CD4-positive, alpha-beta T cell (primary cell): ENCODE measurements around the gene ATP6V0E2. TPM values are rescaled to one million over a fixed set of nuclear protein-coding genes. Genes with fewer than 3 reads are reported as not detected.

Experiments used
- ATAC-seq: fragments of 200-7000 bp; cut with Tn5 transposase; one replicate; pipeline ENCODE4 v1.10.0; 2022; ENCODE audit warnings: mild to moderate bottlenecking; ENCODE audit not compliant: poor library complexity
- CTCF ChIA-PET: fragments of 350-600 bp; sonication (Branson Sonifier 250); formaldehyde crosslinking; loops from one replicate; lab custom pipeline; 2021; ENCODE audit warnings: antibody characterized with exemption, inconsistent platforms; lab: Charles Lee
- POLR2A ChIA-PET: fragments of 350-600 bp; sonication (Branson Sonifier 250); formaldehyde crosslinking; loops from one replicate; lab custom pipeline; 2021; ENCODE audit warnings: antibody characterized with exemption, inconsistent platforms; lab: Charles Lee
- DNase-seq, 14 experiments: peaks; one replicate each; pipeline ENCODE4 v3.0.0-alpha.2; 2013 to 2020; ENCODE audit warnings: mixed read lengths in 2 of 14
- H3K27ac ChIP-seq, 2 donors: one replicate each; pipeline versions ENCODE4 v1.5.1 to v1.7.0; 2013; ENCODE audit warnings: low read length in 2 of 2, low read depth in 1 of 2, mild to moderate bottlenecking in 1 of 2
- H3K27me3 ChIP-seq, 2 experiments: 1 replicate in 1 of 2; 2 replicates in 1 of 2; pipeline versions ENCODE4 v1.6.1 to v1.7.0; 2013; ENCODE audit warnings: low read length in 2 of 2, control low read depth in 1 of 2, mild to moderate bottlenecking in 1 of 2, moderate library complexity in 1 of 2; ENCODE audit not compliant: insufficient read depth in 2 of 2, control insufficient read depth in 1 of 2
- H3K36me3 ChIP-seq: one replicate; pipeline ENCODE4 v1.6.1; 2013; ENCODE audit warnings: low read length, control low read depth; ENCODE audit not compliant: insufficient read depth
- H3K4me1 ChIP-seq: one replicate; pipeline ENCODE4 v1.6.1; 2013; ENCODE audit warnings: low read length, control low read depth; ENCODE audit not compliant: insufficient read depth
- H3K4me3 ChIP-seq: one replicate; pipeline ENCODE4 v1.5.1; 2013; ENCODE audit warnings: mild to moderate bottlenecking, low read length, moderate library complexity
- H3K9me3 ChIP-seq, 2 experiments: 1 replicate in 1 of 2; 2 replicates in 1 of 2; pipeline versions ENCODE4 v1.6.1 to v1.7.0; 2013; ENCODE audit warnings: low read length in 2 of 2, mild to moderate bottlenecking in 2 of 2, control low read depth in 1 of 2, moderate library complexity in 1 of 2; ENCODE audit not compliant: control insufficient read depth in 1 of 2, insufficient read depth in 1 of 2
- H3K27ac Mint-ChIP-seq: one replicate; pipeline ENCODE4 v1.8.0; 2020; ENCODE audit warnings: mixed read lengths
- H3K27me3 Mint-ChIP-seq: one replicate; pipeline ENCODE4 v1.8.0; 2021; ENCODE audit warnings: mixed read lengths
- H3K36me3 Mint-ChIP-seq: one replicate; pipeline ENCODE4 v1.8.0; 2021; ENCODE audit warnings: low read depth, mixed read lengths
- H3K4me1 Mint-ChIP-seq: one replicate; pipeline ENCODE4 v1.8.0; 2021; ENCODE audit warnings: low read depth, mixed read lengths
- H3K4me3 Mint-ChIP-seq: one replicate; pipeline ENCODE4 v1.8.0; 2020; ENCODE audit warnings: mild to moderate bottlenecking, mixed read lengths
- H3K9me3 Mint-ChIP-seq: one replicate; pipeline ENCODE4 v1.8.0; 2020; ENCODE audit warnings: mixed read lengths
- CTCF ChIP-seq: fragments of 200-600 bp; IDR thresholded peaks from one replicate; pipeline ENCODE4 v1.8.0; 2022; ENCODE audit warnings: antibody characterized with exemption, mild to moderate bottlenecking
- intact Hi-C, 2 experiments: fragments of 100-400 bp; cut with DNase I in 1 of 2; cut with micrococcal nuclease in 1 of 2; formaldehyde crosslinking; loops; one replicate each; pipeline versions ENCODE4 v1.15.1 to v1.9.0; 2023 to 2025; cut with DNase I, micrococcal nuclease
- total RNA-seq, 174 experiments: library from RNA in 2 of 174; stranded (reverse) in 2 of 174; gene quantifications; one replicate each; pipeline ENCODE4 v1.2.3 and lab custom pipeline; 2021 to 2026

ATP6V0E2 gene
- total RNA-seq, 2 experiments from 2014 or later: 23.2 to 24.9 TPM

GRCh38 chr7:149869867-149870266 is 3.9 kb upstream of the ATP6V0E2 start:
- H3K9me3 Mint-ChIP-seq: no peaks in the 10 kb centered on the region
- peak overlapping the region; percentile 23 for H3K4me3 ChIP-seq
- POLR2A ChIA-PET: interaction anchor here (0.8 to 7.2 kb wide), 7 partner anchors 8 to 31 kb away, joined by 3 to 83 read pairs (median 9); partner anchors contain the start of gene ZNF862

DNA sequence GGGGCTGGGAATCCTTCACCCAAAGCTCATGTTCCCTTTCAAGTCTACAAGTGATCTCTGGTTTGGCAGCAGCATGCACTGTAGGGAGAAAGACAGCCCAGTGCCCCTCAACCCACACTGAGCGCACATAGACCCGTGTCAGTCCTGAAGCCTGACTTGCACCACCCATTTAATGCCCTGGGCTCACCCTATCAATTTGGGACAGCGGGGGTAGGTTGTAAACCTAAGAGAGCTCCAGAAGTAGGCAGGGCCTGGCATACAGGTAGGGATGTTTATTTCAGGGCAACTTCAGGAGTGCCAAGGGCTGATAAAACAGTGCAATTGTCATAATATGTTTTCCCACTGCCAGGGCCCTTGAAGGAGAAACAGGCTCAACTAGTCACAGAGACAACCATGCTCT is 3.5 kb upstream of the ATP6V0E2 start:
- H3K4me1 ChIP-seq: peaks cover 93% of the 10 kb centered on the region
- H3K9me3 Mint-ChIP-seq: no peaks in the 10 kb centered on the region
- intact Hi-C loops: loop anchor here (1.0 to 5.0 kb wide), 4 partner anchors 13 to 153 kb away; partner anchors contain the start of genes ZNF467 (in 1 of the 2) and ZNF862 (in 1 of the 2)
- peak overlapping the region; percentile 92 for H3K4me3 Mint-ChIP-seq
- H3K27ac Mint-ChIP-seq: peak overlapping the region; percentile 92
- DNase-seq (no peak), ATAC-seq (peak; percentile 1)
- H3K36me3 Mint-ChIP-seq: peaks cover 4% of the 10 kb centered on the region
- ChIA-PET POLR2A (interaction anchor here (0.8 to 7.2 kb wide), 8 partner anchors 8 to 31 kb away, joined by 3 to 83 read pairs (median 10); partner anchors contain the start of gene ZNF862), CTCF (interaction anchor here (1.2 to 2.4 kb wide), 3 partner anchors 13 to 245 kb away, joined by 4 to 7 read pairs (median 5); partner anchors contain the start of gene ZNF862)
- H3K27me3 Mint-ChIP-seq: no peaks in the 10 kb centered on the region
- TF ChIP-seq CTCF: no peak
- peak overlapping the region; percentile 73 to 92 for H3K27ac ChIP-seq
- peak overlapping the region; percentile 23 for H3K4me3 ChIP-seq
- H3K27me3 ChIP-seq: no peaks in the 10 kb centered on the region
- no peaks in the 10 kb centered on the region for H3K9me3 ChIP-seq
- peaks cover 90% of the 10 kb centered on the region for H3K4me1 Mint-ChIP-seq
- no peaks in the 10 kb centered on the region for H3K36me3 ChIP-seq

More at GRCh38 chr7:149869867-149870266, 3.9 kb upstream of the ATP6V0E2 start:
- H3K27ac Mint-ChIP-seq: peak overlapping the region; percentile 92
- H3K9me3 ChIP-seq: no peaks in the 10 kb centered on the region
- peak overlapping the region; percentile 73 to 92 for H3K27ac ChIP-seq
- H3K27me3 ChIP-seq: no peaks in the 10 kb centered on the region
- DNase-seq (peak in 10 of 14 experiments; percentile 36 to 87 (median 52)), ATAC-seq (peak; percentile 57)
- no peaks in the 10 kb centered on the region for H3K36me3 ChIP-seq
- H3K4me3 Mint-ChIP-seq: peak overlapping the region; percentile 92
- TF ChIP-seq CTCF: no peak
- H3K4me1 Mint-ChIP-seq: peaks cover 90% of the 10 kb centered on the region
- intact Hi-C loops: loop anchor here (1.0 to 5.0 kb wide), 4 partner anchors 13 to 153 kb away; partner anchors contain the start of genes ZNF862 (in 2 of the 2) and ZNF467 (in 1 of the 2)
- peaks cover 93% of the 10 kb centered on the region for H3K4me1 ChIP-seq
- peaks cover 7% of the 10 kb centered on the region for H3K36me3 Mint-ChIP-seq
- CTCF ChIA-PET: interaction anchor here (1.2 to 2.4 kb wide), 3 partner anchors 14 to 245 kb away, joined by 4 to 7 read pairs (median 5); partner anchors contain the start of gene ZNF862
- no peaks in the 10 kb centered on the region for H3K27me3 Mint-ChIP-seq

GRCh38 chr7:149870701-149871483 is 2.9 kb upstream of the ATP6V0E2 start:
- peaks cover 90% of the 10 kb centered on the region for H3K4me1 Mint-ChIP-seq

More at GRCh38 chr7:149870701-149871483, 2.9 kb upstream of the ATP6V0E2 start:
- ChIA-PET CTCF (interaction anchor here (1.6 to 2.4 kb wide), 5 partner anchors 10 to 246 kb away, joined by 5 to 7 read pairs (median 6); partner anchors contain the start of gene ZNF862), POLR2A (interaction anchor here (1.4 to 7.2 kb wide), 8 partner anchors 9 to 97 kb away, joined by 3 to 83 read pairs (median 9); partner anchors contain the start of genes ZNF467 and ZNF862)
- H3K27me3 ChIP-seq: no peaks in the 10 kb centered on the region
- H3K27ac ChIP-seq: peak overlapping the region; percentile 51 to 92
- ATAC-seq: no peak
- intact Hi-C loops: loop anchor here (1.0 to 5.0 kb wide), 4 partner anchors 14 to 154 kb away; partner anchors contain the start of genes ZNF467 (in 1 of the 2) and ZNF862 (in 1 of the 2)
- Mint-ChIP-seq H3K27ac (peak overlapping the region; percentile 92), H3K27me3 (no peaks in the 10 kb centered on the region), H3K36me3 (no peaks in the 10 kb centered on the region), H3K4me3 (peak overlapping the region; percentile 92), H3K9me3 (no peaks in the 10 kb centered on the region)
- peaks cover 93% of the 10 kb centered on the region for H3K4me1 ChIP-seq
- H3K36me3 ChIP-seq: peaks cover 5% of the 10 kb centered on the region
- no peak overlapping the region for H3K4me3 ChIP-seq
- peak in 5 of 14 experiments; percentile 31 to 55 (median 49) for DNase-seq
- no peak for TF ChIP-seq CTCF
- H3K9me3 ChIP-seq: no peaks in the 10 kb centered on the region
